ENCODE data around the gene ACHE. TPM values are rescaled to one million over a fixed set of nuclear protein-coding genes. Genes with fewer than 3 reads are reported as not detected.

ACHE gene
- total RNA-seq, 2 experiments from 2014 or later, result not detected

GRCh38 chr7:100888988-100889750 lies 6.5 kb downstream of the ACHE start, which contains the start of gene UFSP1:
Gene UFSP1, minus strand, starts transcription at chr7:100889715. Its CDS starts 444 bp downstream, at chr7:100889271.
- H3K4me1 ChIP-seq (ENCODE audit: insufficient read depth, low read length, poor library complexity, severe bottlenecking), result peaks cover 41% of the 10 kb centered on the region
- H3K4me3 ChIP-seq (ENCODE audit: low read depth, low read length, poor library complexity, severe bottlenecking), result peak within 1 kb of the TSS; percentile 74
- H3K9me3 ChIP-seq (ENCODE audit: low read length), result no peaks in the 10 kb centered on the region
- H3K9me2 ChIP-seq (ENCODE audit: insufficient read depth, low read length), result no peaks in the 10 kb centered on the region
- peaks cover 7% of the 10 kb centered on the region; the same call in 1 of the 2 replicates for H3K79me2 ChIP-seq (ENCODE audit: insufficient read depth, low read depth, low read length)
- POLR2A ChIA-PET, result interaction anchor here (0.5 to 4.9 kb wide), 15 partner anchors 12 to 1049 kb away, joined by 3 to 40 read pairs (median 3); partner anchors contain the start of genes FIS1, POP7, SLC12A9 and SRRT
- no TSS peak for BruUV-seq (replicated peaks)
- CTCF ChIA-PET (ENCODE audit: unreplicated experiment), result interaction anchor here (0.6 to 1.9 kb wide), 12 partner anchors 14 to 831 kb away, joined by 3 to 14 read pairs (median 5); partner anchors contain the start of genes GNB2, SRRT and TRIM56
- no peak for DNase-seq (ENCODE audit: low spot score)
- peaks cover 16% of the 10 kb centered on the region for H4K20me1 ChIP-seq (ENCODE audit: insufficient read depth, low read length)
- TF ChIP-seq CTCF (conservative IDR thresholded peaks at IDR 0.05; ENCODE audit: low read length), result no peak
- TF ChIP-seq EZH2phosphoT487 (IDR thresholded peaks at IDR 0.05; ENCODE audit: borderline replicate concordance, low read depth, low read length), result no peak
- peaks cover 49% of the 10 kb centered on the region for H3K36me3 ChIP-seq (ENCODE audit: insufficient read depth, low read length)
- peak within 1 kb of the TSS; percentile 68 for H2AFZ ChIP-seq (ENCODE audit: low read length)
- intact Hi-C loops (cut with micrococcal nuclease; ENCODE audit: unreplicated experiment), result loop anchor here (1.0 to 10.0 kb wide), 2 partner anchors 37 to 804 kb away; partner anchors contain the start of genes COPS6, SLC12A9 and ZNF3
- peak within 1 kb of the TSS; percentile 92 for H3K4me2 ChIP-seq (ENCODE audit: low read length)
- peak within 1 kb of the TSS; percentile 67 for H3K27ac ChIP-seq (ENCODE audit: low read depth, low read length, poor library complexity, severe bottlenecking)

GRCh38 chr7:100888291-100888987 lies 7.2 kb downstream of the ACHE start:
- Histone ChIP-seq H3K4me1 (ENCODE audit: insufficient read depth, low read length, poor library complexity, severe bottlenecking) (peaks cover 41% of the 10 kb centered on the region), H3K4me2 (ENCODE audit: low read length) (peak overlapping the region; percentile 89), H3K79me2 (ENCODE audit: insufficient read depth, low read depth, low read length) (peaks cover 7% of the 10 kb centered on the region; the same call in 1 of the 2 replicates), H3K27ac (ENCODE audit: low read depth, low read length, poor library complexity, severe bottlenecking) (peak overlapping the region; percentile 67), H3K9me2 (ENCODE audit: insufficient read depth, low read length) (no peaks in the 10 kb centered on the region), H3K9me3 (ENCODE audit: low read length) (no peaks in the 10 kb centered on the region), H3K4me3 (ENCODE audit: low read depth, low read length, poor library complexity, severe bottlenecking) (peak overlapping the region; percentile 74), H4K20me1 (ENCODE audit: insufficient read depth, low read length) (peaks cover 16% of the 10 kb centered on the region), H2AFZ (ENCODE audit: low read length) (no peak overlapping the region), H3K36me3 (ENCODE audit: insufficient read depth, low read length) (peaks cover 56% of the 10 kb centered on the region)
- intact Hi-C loops (cut with micrococcal nuclease; ENCODE audit: unreplicated experiment), result loop anchor here (10.0 kb wide), 1 partner anchor 804 kb away; the partner anchor contains the start of genes COPS6 and ZNF3
- TF ChIP-seq CTCF (conservative IDR thresholded peaks at IDR 0.05; ENCODE audit: low read length) (no peak), EZH2phosphoT487 (IDR thresholded peaks at IDR 0.05; ENCODE audit: borderline replicate concordance, low read depth, low read length) (no peak)
- no peak for DNase-seq (ENCODE audit: low spot score)
- ChIA-PET POLR2A (interaction anchor here (0.8 to 4.9 kb wide), 3 partner anchors 13 to 254 kb away, joined by 3 to 40 read pairs (median 3); partner anchors contain the start of genes POP7 and SRRT), CTCF (ENCODE audit: unreplicated experiment) (interaction anchor here (1.9 kb wide), 1 partner anchor 37 kb away, joined by 5 read pairs; no protein-coding TSS in a partner anchor)
- TSS peak; percentile 73 for BruUV-seq (replicated peaks)

Data from OCI-LY7 (cell line).